Gastroesophageal sphincter (tissue), 3 donors: ENCODE data around the gene CRYGN.

Experiments used
- CTCF ChIP-seq, 4 experiments: fragments of 200-600 bp in 2 of 4; fragments of 450-650 bp in 2 of 4; sonication (generic) in 1 of 4; IDR thresholded peaks; one replicate each; pipeline ENCODE4 v1.5.1; 2017 to 2019; ENCODE audit warnings: antibody characterized with exemption in 4 of 4, mild to moderate bottlenecking in 2 of 4, moderate library complexity in 2 of 4
- EP300 ChIP-seq: sonication (generic); formaldehyde crosslinking; IDR thresholded peaks from one replicate; pipeline ENCODE4 v1.6.1; 2017; ENCODE audit warnings: antibody characterized with exemption, mild to moderate bottlenecking
- POLR2A ChIP-seq, 2 donors: fragments of 450-650 bp; IDR thresholded peaks; one replicate each; pipeline ENCODE4 v1.6.1; 2017; ENCODE audit warnings: antibody characterized with exemption in 2 of 2, mild to moderate bottlenecking in 2 of 2, moderate library complexity in 1 of 2
- POLR2AphosphoS5 ChIP-seq: sonication (generic); formaldehyde crosslinking; IDR thresholded peaks from one replicate; pipeline ENCODE4 v1.6.1; 2017; ENCODE audit warnings: antibody characterized with exemption

GRCh38 chr7:151381348-151382078 is 58.4 kb downstream of the CRYGN start:
- TF ChIP-seq CTCF (IDR thresholded peaks at IDR 0.05) (no peak), POLR2A (IDR thresholded peaks at IDR 0.05) (no peak), POLR2AphosphoS5 (no peak), EP300 (no peak)
